Ramos (cell line): Measurements from ENCODE around the gene GPR137.
"Not testable (repeated sequence)": the region's sequence is repeated elsewhere in the genome, so short reads cannot be mapped to it uniquely, and the experiment has no call there.

Experiments used
- in situ Hi-C: fragments of 300-500 bp; cut with MboI; formaldehyde crosslinking; loops from one replicate; pipeline ENCODE4 v1.14.3; 2022; ENCODE audit warnings: low sequenced_read_pairs; ENCODE audit not compliant: unreplicated experiment

Gene GPR137

GRCh38 chr11:64314805-64315561 is 29.3 kb downstream of the GPR137 start:
- in situ Hi-C loops, result no loop called here

DNA sequence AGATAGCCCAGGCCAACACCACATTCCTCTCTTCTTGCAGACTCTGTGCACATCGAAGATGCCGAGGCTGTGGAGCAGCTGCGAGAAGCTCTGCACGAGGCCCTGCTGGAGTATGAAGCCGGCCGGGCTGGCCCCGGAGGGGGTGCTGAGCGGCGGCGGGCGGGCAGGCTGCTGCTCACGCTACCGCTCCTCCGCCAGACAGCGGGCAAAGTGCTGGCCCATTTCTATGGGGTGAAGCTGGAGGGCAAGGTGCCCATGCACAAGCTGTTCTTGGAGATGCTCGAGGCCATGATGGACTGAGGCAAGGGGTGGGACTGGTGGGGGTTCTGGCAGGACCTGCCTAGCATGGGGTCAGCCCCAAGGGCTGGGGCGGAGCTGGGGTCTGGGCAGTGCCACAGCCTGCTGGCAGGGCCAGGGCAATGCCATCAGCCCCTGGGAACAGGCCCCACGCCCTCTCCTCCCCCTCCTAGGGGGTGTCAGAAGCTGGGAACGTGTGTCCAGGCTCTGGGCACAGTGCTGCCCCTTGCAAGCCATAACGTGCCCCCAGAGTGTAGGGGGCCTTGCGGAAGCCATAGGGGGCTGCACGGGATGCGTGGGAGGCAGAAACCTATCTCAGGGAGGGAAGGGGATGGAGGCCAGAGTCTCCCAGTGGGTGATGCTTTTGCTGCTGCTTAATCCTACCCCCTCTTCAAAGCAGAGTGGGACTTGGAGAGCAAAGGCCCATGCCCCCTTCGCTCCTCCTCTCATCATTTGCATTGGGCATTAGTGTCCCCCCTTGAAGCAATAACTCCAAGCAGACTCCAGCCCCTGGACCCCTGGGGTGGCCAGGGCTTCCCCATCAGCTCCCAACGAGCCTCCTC is 30.2 kb downstream of the GPR137 start:
- in situ Hi-C loops, result not testable (repeated sequence)

- in situ Hi-C loops, result no loop called here
Measured at GRCh38 chr11:64316672-64317324, 31.1 kb downstream of the GPR137 start.

DNA sequence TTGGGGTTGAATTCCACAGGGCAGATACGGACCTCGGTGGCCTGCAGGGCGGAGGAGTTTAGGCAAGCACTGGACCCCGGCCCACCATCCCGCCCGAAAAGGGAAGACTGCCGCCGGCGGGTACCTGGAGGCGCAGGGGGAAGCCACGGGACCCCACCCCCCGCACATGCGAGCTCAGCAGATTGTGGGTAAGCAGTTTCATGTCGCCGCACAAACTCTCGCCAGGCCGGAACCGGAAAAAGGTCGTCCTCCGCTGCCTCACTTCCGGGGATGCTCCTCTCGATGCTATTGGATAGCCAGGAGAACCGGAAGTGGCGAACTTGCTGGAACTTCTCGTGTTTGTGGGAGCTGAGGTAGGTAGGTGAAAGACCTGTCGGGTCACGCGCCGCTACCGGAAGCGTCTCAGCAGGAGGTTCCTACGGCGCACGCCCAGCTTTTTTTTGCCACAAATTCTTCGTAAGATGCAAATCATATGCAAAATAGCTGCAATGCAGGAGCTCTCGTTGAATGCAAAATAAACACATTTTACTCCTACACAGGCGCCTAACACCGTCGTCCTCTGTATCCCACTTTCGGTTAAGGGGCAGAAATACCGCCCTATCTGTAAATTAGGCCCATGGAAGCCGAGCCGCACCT is 31.8 kb downstream of the GPR137 start, which contains the start of gene TRMT112:
Gene TRMT112 (minus strand): TSS at position 235 of the 636 bp plus-strand sequence. CDS start 33 bp downstream, at position 202.
- in situ Hi-C loops, result no loop called here

- in situ Hi-C loops, result no loop called here
Measured at GRCh38 chr11:64317961-64318765, 32.5 kb downstream of the GPR137 start, which contains the start of gene PRDX5. Gene PRDX5 (plus strand): TSS chr11:64318121. CDS start chr11:64318216, 95 bp downstream.

DNA sequence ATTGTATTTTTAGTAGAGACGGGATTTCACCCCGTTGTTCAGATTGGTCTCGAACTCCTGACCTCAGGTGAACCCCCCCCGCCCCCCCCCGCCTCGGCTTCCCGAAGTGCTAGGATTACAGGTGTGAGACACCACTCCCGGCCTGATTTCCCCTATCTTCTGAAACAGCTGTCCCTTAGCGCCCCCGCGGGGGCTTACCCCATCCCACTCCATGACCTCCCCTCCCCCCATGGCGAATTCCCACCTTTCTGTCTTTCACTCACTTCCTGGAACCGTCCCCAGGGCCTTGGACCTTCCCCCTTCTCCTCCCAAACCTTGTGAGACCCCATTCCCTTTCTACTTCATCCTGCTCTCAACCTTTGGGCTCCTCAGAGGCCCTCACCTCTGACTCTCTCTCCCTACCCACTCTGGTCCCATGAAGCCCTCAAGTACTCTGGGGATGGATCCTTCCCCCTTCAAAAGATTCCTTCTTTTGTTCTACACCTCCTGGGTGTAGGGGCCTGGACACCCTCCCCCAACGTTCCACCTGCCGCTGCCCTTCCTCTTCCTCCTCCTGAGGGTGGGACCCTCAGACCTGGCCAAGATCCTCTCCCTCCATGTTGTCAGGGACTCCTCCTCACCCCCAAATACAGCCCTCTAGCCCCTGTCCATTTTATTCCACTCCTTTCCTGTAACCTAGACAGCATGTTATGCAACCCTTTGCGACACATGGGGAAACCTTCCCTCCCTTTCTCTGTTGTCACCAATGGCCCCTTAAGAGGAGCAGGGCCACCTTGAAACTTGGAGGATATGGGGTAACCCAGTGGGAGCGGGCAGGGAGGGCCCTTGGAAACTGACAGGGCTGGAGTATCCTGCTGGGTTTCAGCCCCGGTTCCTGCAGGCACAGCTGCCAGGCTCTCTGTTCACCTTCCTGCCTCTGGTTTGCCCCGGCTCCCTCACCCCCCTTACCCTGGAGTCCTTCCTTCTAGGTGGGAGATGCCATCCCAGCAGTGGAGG is 33.4 kb downstream of the GPR137 start:
- in situ Hi-C loops, result no loop called here

GRCh38 chr11:64320556-64320955 is 34.9 kb downstream of the GPR137 start:
- in situ Hi-C loops, result no loop called here

GRCh38 chr11:64321026-64321425 is 35.4 kb downstream of the GPR137 start:
- in situ Hi-C loops, result no loop called here

DNA sequence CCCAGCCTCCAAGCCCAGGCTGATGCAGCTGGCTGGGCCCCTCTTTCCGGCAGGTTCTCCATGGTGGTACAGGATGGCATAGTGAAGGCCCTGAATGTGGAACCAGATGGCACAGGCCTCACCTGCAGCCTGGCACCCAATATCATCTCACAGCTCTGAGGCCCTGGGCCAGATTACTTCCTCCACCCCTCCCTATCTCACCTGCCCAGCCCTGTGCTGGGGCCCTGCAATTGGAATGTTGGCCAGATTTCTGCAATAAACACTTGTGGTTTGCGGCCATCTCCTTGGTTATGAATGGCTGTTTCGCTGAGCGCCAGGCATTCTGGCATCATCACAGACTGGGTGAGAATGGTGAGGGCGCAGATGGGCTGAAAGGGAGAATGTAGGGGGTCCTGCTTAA is 35.9 kb downstream of the GPR137 start:
- in situ Hi-C loops, result no loop called here

DNA sequence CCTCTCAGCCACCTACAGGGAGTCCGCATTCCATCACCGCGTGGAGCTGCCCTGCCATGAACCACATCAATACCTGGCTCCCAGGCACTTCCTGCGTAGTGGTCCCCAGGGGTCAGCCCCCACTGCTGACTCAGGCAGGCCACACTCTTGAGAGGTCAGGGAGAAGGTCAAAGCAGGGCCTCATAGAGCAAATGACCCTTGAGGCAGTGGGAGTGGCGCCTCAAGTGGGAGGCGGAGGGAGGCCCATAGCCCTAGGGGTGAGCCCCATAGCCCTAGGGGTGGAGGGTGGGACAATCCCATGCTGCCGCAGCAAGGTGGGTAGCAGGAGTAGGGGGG is 37.2 kb downstream of the GPR137 start:
- in situ Hi-C loops, result no loop called here

DNA sequence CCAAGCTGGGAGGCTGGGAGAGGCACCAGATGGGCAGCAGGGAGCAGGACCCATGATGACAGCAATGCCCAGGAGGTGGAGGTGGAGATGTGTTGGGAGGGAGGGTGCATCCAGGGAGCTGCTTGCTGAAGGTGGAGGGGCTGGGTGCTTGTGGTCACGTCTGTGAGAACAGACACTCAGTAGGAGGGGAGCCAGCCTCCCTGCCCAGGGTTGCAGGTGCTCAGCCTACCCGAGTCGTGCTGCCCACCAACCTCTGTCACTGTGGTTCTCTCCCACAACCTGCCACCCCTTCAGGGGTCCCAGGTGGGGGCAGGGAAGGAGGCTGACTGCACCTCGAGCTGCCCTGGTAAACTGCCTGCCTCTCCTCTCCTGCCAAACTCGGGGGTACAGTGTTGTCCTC is 37.7 kb downstream of the GPR137 start:
- in situ Hi-C loops, result no loop called here

DNA sequence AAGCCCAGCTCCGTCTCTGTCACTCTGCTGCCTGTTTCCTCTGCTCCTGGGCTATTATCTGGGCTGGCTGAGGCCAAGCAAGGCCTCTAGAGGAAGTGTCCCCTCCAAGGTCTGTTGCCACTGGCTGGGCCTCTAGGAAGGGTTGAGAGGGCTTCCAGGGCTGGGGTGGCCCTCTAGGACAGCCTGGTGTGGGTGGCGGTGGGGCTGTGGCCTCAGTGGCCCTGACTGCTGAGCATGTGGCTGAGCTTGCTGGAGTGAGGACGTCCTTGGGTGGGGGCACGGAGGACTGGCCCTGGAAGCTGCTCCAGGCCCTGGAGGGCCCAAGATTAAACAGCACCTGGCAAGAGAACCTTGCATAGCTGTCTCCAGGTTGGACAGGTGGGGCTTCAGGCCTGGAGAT is 38.3 kb downstream of the GPR137 start:
- in situ Hi-C loops, result not testable (repeated sequence)

DNA sequence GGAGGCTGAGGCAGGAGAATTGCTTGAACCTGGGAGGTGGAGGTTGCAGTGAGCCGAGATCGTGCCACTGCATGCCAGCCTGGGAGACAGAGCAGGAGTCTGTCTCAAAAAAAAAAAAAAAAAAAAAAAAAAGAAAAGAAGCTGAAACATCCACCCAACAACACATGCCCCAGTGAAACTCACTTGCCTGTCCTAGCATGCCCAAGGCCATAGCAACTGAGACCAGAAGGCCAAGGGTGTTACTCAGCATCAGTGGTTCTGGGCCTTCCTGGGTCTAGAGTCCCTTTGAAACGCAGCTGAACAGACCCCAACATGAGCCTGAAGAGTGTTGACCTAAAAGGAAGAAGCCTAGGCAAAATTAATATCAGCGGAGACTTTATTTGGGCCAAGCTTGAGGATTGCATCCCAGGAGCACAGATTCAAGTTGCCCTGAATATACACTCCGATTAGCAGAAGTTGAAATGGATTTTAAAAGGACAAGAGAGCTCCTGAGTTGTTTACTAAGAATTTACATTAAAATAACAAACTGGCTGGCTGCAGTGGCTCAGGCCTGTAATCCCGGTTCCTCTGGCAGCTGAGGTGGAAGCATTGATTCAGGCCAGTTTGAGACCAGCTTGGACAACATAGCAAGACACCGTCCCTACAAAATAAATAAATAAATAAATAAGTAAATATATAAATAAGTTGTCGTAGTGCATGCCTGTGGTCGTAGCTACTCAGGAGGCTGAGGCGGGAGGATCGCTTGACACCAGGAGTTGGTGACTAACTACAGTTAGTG is 39.2 kb downstream of the GPR137 start:
- in situ Hi-C loops, result no loop called here

DNA sequence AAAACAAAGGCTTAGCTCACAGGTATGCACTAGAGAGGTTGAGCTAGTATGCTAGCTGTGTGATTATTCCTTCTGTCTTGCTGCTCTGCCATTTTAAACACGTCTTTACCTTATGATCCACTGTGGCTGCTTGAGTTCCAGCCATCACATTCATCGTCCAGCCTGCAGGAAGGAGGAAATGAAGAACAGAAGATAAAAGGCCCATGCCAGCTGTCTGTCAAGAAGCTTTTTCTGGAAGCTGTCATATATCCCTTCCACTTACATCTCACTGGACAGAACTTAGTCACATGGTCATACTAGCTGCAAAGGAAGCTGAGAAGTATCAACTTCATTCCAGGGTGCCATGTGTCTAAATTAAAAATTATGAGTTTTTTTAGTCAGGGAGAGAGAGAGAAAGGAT is 41.7 kb downstream of the GPR137 start:
- in situ Hi-C loops, result no loop called here

- in situ Hi-C loops, result no loop called here
Measured at GRCh38 chr11:64327993-64328392, 42.3 kb downstream of the GPR137 start.

DNA sequence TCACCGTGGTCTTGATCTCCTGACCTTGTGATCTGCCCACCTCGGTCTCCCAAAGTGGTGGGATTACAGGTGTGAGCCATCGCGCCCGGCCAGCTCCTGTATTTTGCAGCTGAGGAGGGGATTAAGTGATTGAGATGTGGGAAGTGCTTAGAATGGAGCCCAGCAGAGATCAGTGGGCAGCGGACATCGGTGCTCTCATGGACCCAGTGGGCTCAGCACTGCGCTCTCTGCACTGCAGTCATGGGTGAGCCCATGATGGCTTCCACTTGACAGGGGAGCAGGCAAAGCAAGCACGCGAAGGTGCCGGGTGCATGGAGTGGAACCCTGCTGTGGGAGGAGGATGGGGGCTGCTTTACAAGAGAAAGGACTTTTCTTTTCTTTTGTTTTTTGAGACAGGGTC is 45.2 kb downstream of the GPR137 start:
- in situ Hi-C loops, result no loop called here

DNA sequence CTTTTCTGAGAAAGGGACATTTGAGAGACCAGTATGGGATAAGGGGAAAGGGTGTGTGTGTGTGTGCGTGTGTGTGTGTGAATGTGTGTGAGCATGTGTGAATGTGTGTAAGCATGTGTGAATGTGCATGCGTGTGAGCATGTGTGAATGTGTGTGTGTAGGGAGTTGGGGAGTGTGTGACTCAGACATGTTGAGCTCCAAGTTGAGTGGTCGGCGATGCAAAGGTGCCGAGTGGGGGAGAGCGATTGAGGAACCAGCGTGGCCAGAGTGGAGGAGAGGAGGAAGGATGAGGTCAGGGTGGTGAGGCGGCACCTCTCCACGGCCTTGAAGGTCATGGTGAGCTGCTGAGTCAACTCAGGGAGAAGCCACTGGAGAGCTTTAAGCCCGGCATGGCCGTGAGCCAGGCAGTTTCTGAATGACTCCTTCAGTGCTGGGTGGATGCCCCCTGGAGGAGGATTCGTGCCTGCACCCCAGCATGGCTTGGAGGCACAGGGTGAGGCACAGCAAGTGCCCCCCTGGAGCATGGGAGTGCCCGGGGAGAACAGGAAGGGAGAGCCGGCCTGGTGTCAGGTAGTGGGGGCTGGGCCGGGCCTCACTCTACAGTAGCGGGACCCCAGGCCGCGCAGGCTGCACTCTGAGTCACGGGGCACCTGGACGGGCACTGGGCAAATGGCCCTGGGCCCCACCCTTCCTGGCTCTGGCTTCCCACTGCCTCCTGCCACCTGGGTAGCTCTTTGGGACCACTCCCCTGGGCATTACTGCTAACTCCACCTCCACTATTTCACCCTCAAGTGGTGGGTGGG is 46.1 kb downstream of the GPR137 start:
- in situ Hi-C loops, result no loop called here
